ENCODE measurements around the gene GRXCR1.

DNA sequence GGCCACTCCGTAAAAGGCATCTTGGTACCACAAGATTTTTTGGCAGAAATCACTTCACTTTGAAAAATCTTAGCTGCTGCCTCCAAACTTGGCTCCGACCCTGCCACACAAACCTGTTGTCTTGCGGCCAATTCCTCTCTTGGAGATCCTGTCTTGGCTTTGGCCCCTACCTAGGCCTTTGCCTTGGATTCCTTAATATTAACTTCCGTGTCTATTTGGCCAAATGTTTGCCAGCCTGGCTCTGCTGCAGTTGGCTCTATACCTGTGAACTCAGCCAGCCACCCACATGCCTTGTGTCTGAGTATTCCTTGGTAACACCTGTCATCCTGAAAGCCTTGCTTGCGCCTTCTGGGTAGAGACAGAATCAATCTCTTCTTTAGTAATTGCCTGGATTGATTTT is 12.5 kb downstream of the GRXCR1 start:
- no peak for TF ChIP-seq EZH2 (IDR thresholded peaks at IDR 0.05; ENCODE audit: low read length, missing control alignments)
- TF ChIP-seq CTCF (conservative IDR thresholded peaks at IDR 0.05 in 1 of 2, IDR thresholded peaks at IDR 0.05 in 1 of 2; ENCODE audit: low read depth in 1 of 2, low read length in 2 of 2), result no peak
